ENCODE data around the gene SLC25A44. TPM values are rescaled to one million over a fixed set of nuclear protein-coding genes. Genes with fewer than 3 reads are reported as not detected.

Gene SLC25A44
- total and polyA plus RNA-seq, 2 experiments from 2014 or later: 9.2 to 13.8 TPM

- H3K9me3 ChIP-seq (ENCODE audit: low read depth): no peaks in the 10 kb centered on the region
- no peak overlapping the region for H3K27ac ChIP-seq
- DNase-seq (ENCODE audit: low read depth in 1 of 2, low spot score in 1 of 2): no peak
- peaks cover 9% of the 10 kb centered on the region for H3K36me3 ChIP-seq
- H3K27me3 ChIP-seq: no peaks in the 10 kb centered on the region
- H3K4me3 ChIP-seq: no peak overlapping the region
- TF ChIP-seq CTCF (IDR thresholded peaks at IDR 0.05; ENCODE audit: low read depth, low read length): no peak
- H3K4me1 ChIP-seq (ENCODE audit: low read depth): peaks cover 5% of the 10 kb centered on the region
Observed at GRCh38 chr1:156246241-156246780, 52.4 kb downstream of the SLC25A44 start.

- no peaks in the 10 kb centered on the region for H3K9me3 ChIP-seq (ENCODE audit: low read depth)
- peaks cover 10% of the 10 kb centered on the region for H3K36me3 ChIP-seq
- no peak overlapping the region for H3K4me3 ChIP-seq
- no peak overlapping the region for H3K27ac ChIP-seq
- no peak for DNase-seq (ENCODE audit: low read depth in 1 of 2, low spot score in 1 of 2)
- H3K27me3 ChIP-seq: no peaks in the 10 kb centered on the region
- H3K4me1 ChIP-seq (ENCODE audit: low read depth): peaks cover 10% of the 10 kb centered on the region
- no peak for TF ChIP-seq CTCF (IDR thresholded peaks at IDR 0.05; ENCODE audit: low read depth, low read length)
Observed at GRCh38 chr1:156246781-156247459, 53.0 kb downstream of the SLC25A44 start.

GRCh38 chr1:156247460-156248322, 53.8 kb downstream of the SLC25A44 start, which contains the start of gene PAQR6:
Gene PAQR6 (minus strand): TSS chr1:156248056. CDS start chr1:156246731, 1,325 bp downstream.
- Histone ChIP-seq H3K27ac (peak within 1 kb of the TSS; percentile 74), H3K4me3 (no peak within 1 kb of the TSS), H3K36me3 (peaks cover 17% of the 10 kb centered on the region), H3K27me3 (no peaks in the 10 kb centered on the region), H3K4me1 (ENCODE audit: low read depth) (peaks cover 14% of the 10 kb centered on the region), H3K9me3 (ENCODE audit: low read depth) (no peaks in the 10 kb centered on the region)
- no peak for TF ChIP-seq CTCF (IDR thresholded peaks at IDR 0.05; ENCODE audit: low read depth, low read length)
- DNase-seq (ENCODE audit: low read depth in 1 of 2, low spot score in 1 of 2): no peak

GRCh38 chr1:156248323-156248683, 54.4 kb downstream of the SLC25A44 start:
- no peak for TF ChIP-seq CTCF (IDR thresholded peaks at IDR 0.05; ENCODE audit: low read depth, low read length)
- Histone ChIP-seq H3K4me1 (ENCODE audit: low read depth) (peaks cover 14% of the 10 kb centered on the region), H3K36me3 (peaks cover 23% of the 10 kb centered on the region), H3K27me3 (no peaks in the 10 kb centered on the region), H3K4me3 (no peak overlapping the region), H3K27ac (peak overlapping the region; percentile 74), H3K9me3 (ENCODE audit: low read depth) (no peaks in the 10 kb centered on the region)
- no peak for DNase-seq (ENCODE audit: low read depth in 1 of 2, low spot score in 1 of 2)

- no peak overlapping the region for H3K27ac ChIP-seq
- H3K36me3 ChIP-seq: peaks cover 28% of the 10 kb centered on the region
- peaks cover 14% of the 10 kb centered on the region for H3K4me1 ChIP-seq (ENCODE audit: low read depth)
- H3K27me3 ChIP-seq: no peaks in the 10 kb centered on the region
- TF ChIP-seq CTCF (IDR thresholded peaks at IDR 0.05; ENCODE audit: low read depth, low read length): no peak
- H3K4me3 ChIP-seq: no peak overlapping the region
- DNase-seq (ENCODE audit: low read depth in 1 of 2, low spot score in 1 of 2): no peak
- H3K9me3 ChIP-seq (ENCODE audit: low read depth): no peaks in the 10 kb centered on the region
Observed at GRCh38 chr1:156249593-156249992, 55.7 kb downstream of the SLC25A44 start.
